ENCODE results near the gene BFAR.
"Not testable (repeated sequence)": the region's sequence is repeated elsewhere in the genome, so short reads cannot be mapped to it uniquely, and the experiment has no call there.

BFAR gene

DNA sequence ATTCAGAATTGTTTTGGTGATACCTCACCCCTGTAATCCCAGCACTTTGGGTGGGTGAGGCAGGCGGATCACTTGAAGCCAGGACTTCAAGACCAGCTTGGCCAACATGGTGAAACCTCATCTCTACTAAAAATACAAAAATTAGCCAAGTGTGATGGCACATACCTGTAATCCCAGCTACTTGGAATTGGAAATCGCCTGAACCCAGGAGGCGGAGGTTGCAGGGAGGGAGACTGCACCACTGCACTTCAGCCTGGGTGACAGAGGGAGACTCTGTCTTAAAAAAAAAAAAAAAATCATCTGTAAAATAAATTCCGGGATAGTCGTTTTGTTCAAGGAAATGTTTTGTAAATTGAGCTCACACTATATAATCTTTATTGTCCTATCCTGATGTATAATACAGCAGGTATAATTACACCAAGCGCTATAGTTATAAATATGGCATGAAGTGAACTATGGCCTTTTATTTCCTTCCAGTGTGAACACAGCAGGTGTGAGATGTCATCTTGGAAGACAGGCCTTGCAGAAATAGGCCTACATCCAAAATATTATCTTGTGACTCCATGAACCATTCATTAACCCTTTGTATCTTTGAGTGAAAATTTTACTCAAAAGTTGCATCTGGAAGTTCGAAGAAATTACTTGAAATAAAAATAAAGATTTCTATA lies 35.9 kb downstream of the BFAR start:
- no peak overlapping the region for H3K27ac ChIP-seq
- TF ChIP-seq, protein P1, sequence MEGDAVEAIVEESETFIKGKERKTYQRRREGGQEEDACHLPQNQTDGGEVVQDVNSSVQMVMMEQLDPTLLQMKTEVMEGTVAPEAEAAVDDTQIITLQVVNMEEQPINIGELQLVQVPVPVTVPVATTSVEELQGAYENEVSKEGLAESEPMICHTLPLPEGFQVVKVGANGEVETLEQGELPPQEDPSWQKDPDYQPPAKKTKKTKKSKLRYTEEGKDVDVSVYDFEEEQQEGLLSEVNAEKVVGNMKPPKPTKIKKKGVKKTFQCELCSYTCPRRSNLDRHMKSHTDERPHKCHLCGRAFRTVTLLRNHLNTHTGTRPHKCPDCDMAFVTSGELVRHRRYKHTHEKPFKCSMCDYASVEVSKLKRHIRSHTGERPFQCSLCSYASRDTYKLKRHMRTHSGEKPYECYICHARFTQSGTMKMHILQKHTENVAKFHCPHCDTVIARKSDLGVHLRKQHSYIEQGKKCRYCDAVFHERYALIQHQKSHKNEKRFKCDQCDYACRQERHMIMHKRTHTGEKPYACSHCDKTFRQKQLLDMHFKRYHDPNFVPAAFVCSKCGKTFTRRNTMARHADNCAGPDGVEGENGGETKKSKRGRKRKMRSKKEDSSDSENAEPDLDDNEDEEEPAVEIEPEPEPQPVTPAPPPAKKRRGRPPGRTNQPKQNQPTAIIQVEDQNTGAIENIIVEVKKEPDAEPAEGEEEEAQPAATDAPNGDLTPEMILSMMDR (conservative IDR thresholded peaks at IDR 0.05), result no peak
- TF ChIP-seq ZFX (IDR thresholded peaks at IDR 0.05), result no peak

DNA sequence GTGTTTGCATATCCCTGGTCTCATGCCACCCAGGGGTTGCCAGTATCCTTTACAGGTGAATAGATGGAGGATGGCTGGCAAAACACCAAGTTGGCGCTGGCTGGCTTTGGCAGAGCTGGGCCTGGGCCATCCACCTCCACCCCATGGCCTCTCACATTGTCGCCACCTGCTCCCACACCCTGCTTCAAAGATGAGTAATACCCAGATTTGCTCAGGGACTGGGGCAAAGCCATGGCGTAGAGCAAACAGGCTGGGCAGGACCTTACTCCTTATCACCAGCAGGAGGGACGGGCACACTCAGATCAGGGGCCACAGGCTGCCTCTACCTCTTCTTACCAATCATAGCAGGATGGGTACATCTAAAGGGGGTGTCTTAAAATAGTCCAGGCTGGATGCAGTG lies 37.0 kb downstream of the BFAR start:
- H3K27ac ChIP-seq, result no peak overlapping the region
- TF ChIP-seq ZFX (IDR thresholded peaks at IDR 0.05), result no peak
- TF ChIP-seq, protein P1 (conservative IDR thresholded peaks at IDR 0.05), result no peak

DNA sequence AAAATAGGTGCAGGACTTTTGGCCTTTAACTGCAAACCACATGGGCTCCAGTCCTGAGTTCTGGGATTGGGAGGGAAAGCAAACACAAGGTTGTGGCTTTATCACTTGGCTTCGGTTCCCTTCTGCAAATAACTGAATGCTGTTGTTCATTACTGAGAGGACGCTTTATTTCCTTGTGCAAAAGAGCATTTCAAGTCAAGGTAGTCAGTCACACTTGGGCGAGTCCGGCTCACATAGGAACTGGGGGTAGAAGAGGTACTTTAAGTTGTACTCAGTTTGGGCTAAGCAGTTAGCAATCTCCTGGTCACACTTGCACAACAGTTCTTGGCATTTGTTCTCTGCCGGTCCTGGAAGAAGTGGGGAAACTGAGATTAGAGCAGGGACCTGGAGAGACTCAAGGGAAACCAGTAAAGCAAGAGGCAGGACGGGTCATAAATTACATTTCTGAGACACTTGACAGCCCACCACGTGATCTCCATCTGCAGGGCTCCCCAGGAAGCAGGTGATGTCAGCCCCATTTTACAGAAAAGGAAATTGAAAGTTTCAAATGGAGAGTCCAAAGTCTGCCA lies 39.7 kb downstream of the BFAR start:
- H3K27ac ChIP-seq, result peak overlapping the region; percentile 66
- TF ChIP-seq, protein P1 (conservative IDR thresholded peaks at IDR 0.05), result no peak

DNA sequence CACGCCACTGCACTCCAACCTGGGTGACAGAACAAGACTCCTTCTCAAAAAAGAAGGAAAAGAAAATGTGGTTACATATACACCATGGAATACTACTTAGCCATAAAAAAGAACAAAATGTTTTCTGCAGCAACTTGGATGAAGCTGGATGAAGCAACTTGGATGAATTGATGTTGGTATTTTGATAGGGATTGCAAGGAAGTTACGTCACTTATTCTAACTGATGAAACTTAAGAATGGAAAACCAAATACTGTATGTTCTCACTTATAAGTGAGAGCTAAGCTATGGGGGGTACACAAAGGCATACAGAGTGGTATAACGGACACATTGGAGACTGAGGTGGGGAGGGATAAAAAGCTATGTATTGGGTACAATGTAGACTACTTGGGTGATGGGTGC lies 43.9 kb downstream of the BFAR start:
- no peak overlapping the region for H3K27ac ChIP-seq
- TF ChIP-seq, protein P1 (conservative IDR thresholded peaks at IDR 0.05), result no peak
- no peak for TF ChIP-seq ZFX (IDR thresholded peaks at IDR 0.05)

DNA sequence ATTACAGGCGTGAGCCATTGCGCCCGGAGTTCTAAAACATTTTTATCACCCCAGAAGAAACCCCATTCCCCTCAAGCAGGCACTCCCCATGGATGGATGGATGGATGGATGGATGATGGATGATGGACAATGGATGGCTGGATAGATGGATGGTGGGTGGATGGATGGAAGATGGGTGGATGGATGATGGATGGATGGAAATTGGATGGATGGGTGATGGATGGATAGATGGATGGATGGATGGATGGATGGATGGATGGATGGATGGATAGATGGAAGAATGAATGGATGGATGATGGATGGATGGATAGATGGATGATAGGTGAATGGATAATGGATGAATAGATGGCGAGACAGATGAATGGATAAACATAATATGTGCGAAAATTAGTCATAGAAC lies 44.9 kb downstream of the BFAR start:
- H3K27ac ChIP-seq, result no peak overlapping the region
- no peak for TF ChIP-seq ZFX (IDR thresholded peaks at IDR 0.05)
- TF ChIP-seq, protein P1 (conservative IDR thresholded peaks at IDR 0.05), result no peak

DNA sequence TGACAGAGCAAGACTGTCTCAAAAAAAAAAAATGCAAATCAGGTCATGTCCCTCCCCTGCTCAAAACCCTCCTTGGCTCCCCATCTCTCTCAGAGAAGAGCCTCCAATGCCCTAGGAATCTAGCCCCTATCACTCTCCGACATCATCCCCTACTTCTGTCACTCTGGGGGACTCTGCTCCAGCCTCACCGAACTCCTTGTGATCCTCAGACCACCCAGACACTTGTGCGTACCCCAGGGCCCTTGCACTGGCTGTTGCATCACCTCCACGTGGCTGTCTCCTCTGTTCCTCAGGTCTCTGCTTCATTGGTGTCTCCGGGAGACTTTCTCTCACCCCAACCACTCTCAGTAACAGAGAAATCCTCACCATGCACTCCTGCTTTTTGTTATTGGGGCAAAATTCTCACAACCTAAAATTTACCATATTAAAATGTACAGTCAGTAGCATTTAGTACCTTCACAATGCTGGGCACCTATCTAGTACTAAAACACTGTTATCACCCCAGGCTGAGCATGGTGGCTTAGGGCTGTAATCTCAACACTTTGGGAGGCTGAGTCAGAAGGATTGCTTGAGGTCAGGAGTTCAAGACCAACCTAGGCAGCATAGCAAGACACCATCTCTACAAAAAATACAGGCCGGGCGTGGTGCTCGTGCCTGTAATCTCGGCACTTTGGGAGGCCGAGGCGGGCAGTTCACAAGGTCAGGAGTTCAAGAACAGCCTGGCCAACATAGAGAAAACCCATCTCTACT lies 46.2 kb downstream of the BFAR start:
- no peak for TF ChIP-seq ZFX (IDR thresholded peaks at IDR 0.05)
- TF ChIP-seq, protein P1 (conservative IDR thresholded peaks at IDR 0.05), result no peak

DNA sequence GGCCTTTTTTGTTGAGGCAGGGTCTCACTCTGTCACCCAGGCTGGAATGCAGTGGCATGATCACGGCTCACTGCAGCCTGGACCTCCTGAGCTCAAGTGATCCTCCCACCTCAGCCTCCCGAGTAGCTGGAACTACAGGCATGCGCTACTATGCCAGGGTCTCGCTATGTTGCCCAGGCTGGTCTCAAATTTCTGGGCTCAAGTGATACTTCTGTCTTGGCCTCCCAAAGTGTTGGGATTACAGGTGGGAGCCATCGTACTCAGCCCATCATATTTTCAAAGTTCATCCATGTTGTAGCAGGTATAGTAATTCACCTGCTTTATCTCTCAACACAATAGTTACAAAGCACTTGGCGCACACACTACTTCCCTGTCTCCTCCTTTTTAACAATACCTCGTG lies 47.6 kb downstream of the BFAR start:
- not testable (repeated sequence) for H3K27ac ChIP-seq

More for the DNA sequence above, 46.2 kb downstream of the BFAR start:
- no peak overlapping the region for H3K27ac ChIP-seq
